GM12874 (cell line): ENCODE data around the gene MOV10L1.

Experiments
- TF ChIP-seq, protein P1 (sequence below): IDR thresholded peaks from 2 replicates; pipeline ENCODE4 v1.5.1; 2011; ENCODE audit warnings: low read depth, mild to moderate bottlenecking, control low read depth, low read length, moderate library complexity; ENCODE audit not compliant: insufficient read depth

The MOV10L1 gene

GRCh38 chr22:50138988-50139387 is 49.2 kb downstream of the MOV10L1 start:
- TF ChIP-seq, protein P1, sequence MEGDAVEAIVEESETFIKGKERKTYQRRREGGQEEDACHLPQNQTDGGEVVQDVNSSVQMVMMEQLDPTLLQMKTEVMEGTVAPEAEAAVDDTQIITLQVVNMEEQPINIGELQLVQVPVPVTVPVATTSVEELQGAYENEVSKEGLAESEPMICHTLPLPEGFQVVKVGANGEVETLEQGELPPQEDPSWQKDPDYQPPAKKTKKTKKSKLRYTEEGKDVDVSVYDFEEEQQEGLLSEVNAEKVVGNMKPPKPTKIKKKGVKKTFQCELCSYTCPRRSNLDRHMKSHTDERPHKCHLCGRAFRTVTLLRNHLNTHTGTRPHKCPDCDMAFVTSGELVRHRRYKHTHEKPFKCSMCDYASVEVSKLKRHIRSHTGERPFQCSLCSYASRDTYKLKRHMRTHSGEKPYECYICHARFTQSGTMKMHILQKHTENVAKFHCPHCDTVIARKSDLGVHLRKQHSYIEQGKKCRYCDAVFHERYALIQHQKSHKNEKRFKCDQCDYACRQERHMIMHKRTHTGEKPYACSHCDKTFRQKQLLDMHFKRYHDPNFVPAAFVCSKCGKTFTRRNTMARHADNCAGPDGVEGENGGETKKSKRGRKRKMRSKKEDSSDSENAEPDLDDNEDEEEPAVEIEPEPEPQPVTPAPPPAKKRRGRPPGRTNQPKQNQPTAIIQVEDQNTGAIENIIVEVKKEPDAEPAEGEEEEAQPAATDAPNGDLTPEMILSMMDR: no peak

- TF ChIP-seq, protein P1: no peak
Observed at GRCh38 chr22:50139843-50140415, 50.1 kb downstream of the MOV10L1 start.

DNA sequence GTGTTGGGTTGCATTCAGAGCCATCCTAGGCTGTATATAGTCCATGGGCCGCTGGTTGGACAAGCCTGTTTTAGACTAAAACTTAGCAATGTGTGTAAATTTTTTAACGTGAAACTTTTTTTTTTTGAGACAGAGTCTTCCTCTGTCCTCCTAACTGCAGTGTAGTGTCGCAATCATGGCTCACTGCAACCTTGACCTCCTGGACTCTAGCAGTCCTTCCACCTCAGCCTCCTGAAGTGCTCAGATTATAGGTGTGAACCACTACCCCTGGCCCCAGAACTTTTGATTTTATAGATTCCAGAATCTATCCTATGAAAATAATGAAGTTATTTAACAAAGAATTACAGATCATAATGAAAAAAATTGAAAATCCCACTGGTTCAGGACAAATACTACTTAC is 50.8 kb downstream of the MOV10L1 start:
- TF ChIP-seq, protein P1: no peak

DNA sequence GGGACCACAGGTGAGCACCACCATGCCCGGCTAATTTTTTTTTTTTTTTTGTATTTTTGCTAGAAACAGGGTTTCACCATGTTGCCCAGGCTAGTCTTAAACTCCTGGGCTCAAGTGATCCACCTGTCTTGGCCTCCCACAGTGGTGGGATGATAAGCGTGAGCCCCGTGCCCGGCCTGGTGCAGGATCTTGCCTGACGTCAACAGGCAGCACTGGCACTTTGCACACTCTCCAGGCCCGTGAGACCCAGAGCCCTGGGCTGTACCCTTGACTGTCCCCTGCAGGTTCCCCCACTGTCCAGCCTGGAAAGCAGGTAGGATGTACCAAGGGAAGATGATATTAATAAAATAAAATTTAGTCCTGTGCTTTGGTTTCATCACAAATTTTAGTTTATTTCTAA is 51.7 kb downstream of the MOV10L1 start:
- TF ChIP-seq, protein P1: no peak

GRCh38 chr22:50141891-50142363 is 52.1 kb downstream of the MOV10L1 start:
- TF ChIP-seq, protein P1: no peak

GRCh38 chr22:50143096-50143495 is 53.3 kb downstream of the MOV10L1 start:
- TF ChIP-seq, protein P1: no peak

GRCh38 chr22:50144005-50144614 is 54.3 kb downstream of the MOV10L1 start:
- TF ChIP-seq, protein P1: no peak
